ENCODE data around the gene MED10. TPM values are rescaled to one million over a fixed set of nuclear protein-coding genes. Genes with fewer than 3 reads are reported as not detected.
"Not testable (repeated sequence)": the region's sequence is repeated elsewhere in the genome, so short reads cannot be mapped to it uniquely, and the experiment has no call there.

The MED10 gene
- total RNA-seq, 1 donor from 2014 or later, result 32.7 TPM

DNA sequence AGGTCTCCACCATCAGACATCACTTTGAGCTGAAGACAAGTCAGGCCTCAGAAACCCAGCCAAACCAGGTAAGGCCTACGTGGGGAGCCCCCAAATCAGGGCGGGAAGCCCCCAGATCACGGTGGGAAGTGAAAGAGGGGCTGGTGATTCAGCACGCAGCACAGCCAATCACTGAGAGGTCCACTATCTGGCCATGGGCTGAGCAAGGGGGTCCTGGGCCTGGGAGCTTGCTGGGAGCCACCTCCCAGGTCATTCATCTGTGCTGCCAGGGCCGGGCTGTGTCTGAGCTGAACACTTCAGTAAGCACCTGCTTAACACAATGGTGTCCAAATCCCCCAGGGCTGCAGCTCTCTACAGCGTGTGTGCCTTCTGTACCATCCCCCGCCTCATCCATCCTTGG, 15.5 kb downstream of the MED10 start:
- H3K27me3 ChIP-seq, result no peaks in the 10 kb centered on the region
- no peak overlapping the region for H3K27ac ChIP-seq
- DNase-seq (ENCODE audit: extremely low spot score in 2 of 2), result peak; percentile 16 to 64
- no peak for TF ChIP-seq POLR2A (IDR thresholded peaks at IDR 0.05)
- TF ChIP-seq POLR2AphosphoS5 (IDR thresholded peaks at IDR 0.05; ENCODE audit: insufficient read depth in 1 of 2, low read depth in 1 of 2), result no peak
- TF ChIP-seq CTCF (IDR thresholded peaks at IDR 0.05), result no peak
- intact Hi-C loops (cut with DNase I), result no loop called here
- H3K4me1 ChIP-seq, result no peaks in the 10 kb centered on the region
- H3K36me3 ChIP-seq, result peaks cover 0 to 10% of the 10 kb centered on the region in 2 donors
- no peaks in the 10 kb centered on the region for H3K9me3 ChIP-seq
- no peak overlapping the region for H3K4me3 ChIP-seq

- no peak for DNase-seq (ENCODE audit: extremely low spot score in 2 of 2)
- no peaks in the 10 kb centered on the region for H3K9me3 ChIP-seq
- H3K27me3 ChIP-seq, result no peaks in the 10 kb centered on the region
- no peak overlapping the region for H3K4me3 ChIP-seq
- TF ChIP-seq POLR2A (IDR thresholded peaks at IDR 0.05) (no peak), POLR2AphosphoS5 (IDR thresholded peaks at IDR 0.05; ENCODE audit: insufficient read depth in 1 of 2, low read depth in 1 of 2) (no peak)
- no peaks in the 10 kb centered on the region for H3K4me1 ChIP-seq
- peaks cover 0 to 10% of the 10 kb centered on the region in 2 donors for H3K36me3 ChIP-seq
- no peak overlapping the region for H3K27ac ChIP-seq
- intact Hi-C loops (cut with DNase I), result no loop called here
Measured at GRCh38 chr5:6361101-6361500, 17.2 kb downstream of the MED10 start.

DNA sequence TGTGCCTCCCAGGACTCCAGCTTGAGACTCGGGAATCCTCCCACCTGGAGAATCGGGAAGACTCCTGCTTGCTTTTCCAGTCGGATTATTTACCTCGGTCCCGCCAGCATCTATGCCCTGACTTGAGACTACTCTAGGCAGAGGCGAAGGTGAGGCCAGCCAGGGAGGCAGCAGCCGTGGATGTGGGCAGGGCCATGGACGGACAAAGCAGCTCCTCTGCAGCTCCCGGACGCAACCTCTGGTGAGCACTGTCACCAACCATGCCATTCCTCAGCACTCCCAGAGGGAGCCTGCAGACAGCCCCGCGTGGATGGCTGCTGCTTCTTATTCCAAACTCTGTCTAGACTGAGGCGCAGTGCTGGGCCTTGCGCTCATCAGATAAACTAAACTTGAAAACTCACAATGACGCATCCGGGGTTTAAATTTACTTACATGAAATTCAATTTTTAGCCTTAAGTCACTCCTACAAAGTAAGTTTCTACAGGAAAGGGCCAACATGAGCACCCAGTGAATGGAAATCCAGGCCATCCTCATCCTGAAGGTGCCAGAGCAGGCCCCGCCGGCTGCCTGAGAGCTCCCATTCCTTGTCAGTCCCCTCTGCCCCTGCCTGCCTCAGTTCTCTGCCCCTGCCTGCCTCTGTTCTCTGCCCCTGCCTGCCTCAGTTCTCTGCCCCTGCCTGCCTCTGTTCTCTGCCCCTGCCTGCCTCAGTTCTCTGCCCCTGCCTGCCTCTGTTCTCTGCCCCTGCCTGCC, 17.8 kb downstream of the MED10 start:
- Histone ChIP-seq H3K27ac (no peak overlapping the region), H3K36me3 (peaks cover 0 to 10% of the 10 kb centered on the region in 2 donors), H3K4me1 (no peaks in the 10 kb centered on the region), H3K27me3 (no peaks in the 10 kb centered on the region), H3K4me3 (no peak overlapping the region), H3K9me3 (no peaks in the 10 kb centered on the region)
- no peak for DNase-seq (ENCODE audit: extremely low spot score in 2 of 2)
- intact Hi-C loops (cut with DNase I), result no loop called here
- TF ChIP-seq POLR2A (IDR thresholded peaks at IDR 0.05), result no peak
- no peak for TF ChIP-seq CTCF (IDR thresholded peaks at IDR 0.05)
- TF ChIP-seq POLR2AphosphoS5 (IDR thresholded peaks at IDR 0.05; ENCODE audit: insufficient read depth in 1 of 2, low read depth in 1 of 2), result no peak

DNA sequence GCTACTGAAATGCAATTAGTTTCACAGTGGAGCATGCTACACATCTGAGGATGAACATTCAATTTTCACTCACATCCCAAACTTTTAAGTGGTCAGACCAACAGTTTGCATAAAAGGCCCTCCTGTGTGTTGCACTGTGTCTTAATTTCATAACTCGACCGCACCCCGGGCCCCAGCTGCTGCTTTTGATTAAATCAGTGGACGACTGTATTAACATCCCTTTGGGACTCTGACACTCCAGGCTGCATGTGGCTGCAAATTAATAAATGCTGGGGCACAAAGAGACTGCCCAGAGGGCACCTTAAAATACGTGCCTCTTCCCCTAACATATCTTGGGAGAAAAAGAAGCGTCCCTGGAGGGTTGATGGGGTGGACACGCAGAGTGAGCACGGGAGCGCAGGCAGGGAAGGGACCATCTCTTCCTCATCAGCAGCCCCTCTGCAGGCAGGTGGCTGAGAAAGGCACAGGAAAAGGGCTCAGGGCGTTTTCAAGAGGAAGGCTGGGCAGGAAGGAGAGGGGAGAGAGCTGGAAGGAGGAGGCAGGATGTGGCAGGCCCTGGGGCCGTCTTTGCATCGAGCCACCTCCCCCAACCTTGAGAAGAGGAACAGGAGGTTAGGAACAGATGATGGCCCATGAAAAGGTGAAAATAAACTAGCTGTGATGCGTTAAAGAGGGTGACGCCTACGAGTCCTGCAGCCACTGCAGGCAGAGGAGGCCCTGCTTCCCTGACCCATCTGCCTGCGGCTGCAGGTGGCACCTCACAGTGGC, 18.6 kb downstream of the MED10 start:
- DNase-seq (ENCODE audit: extremely low spot score in 2 of 2), result no peak
- H3K27me3 ChIP-seq, result no peaks in the 10 kb centered on the region
- TF ChIP-seq POLR2A (IDR thresholded peaks at IDR 0.05) (no peak), CTCF (IDR thresholded peaks at IDR 0.05) (no peak), POLR2AphosphoS5 (IDR thresholded peaks at IDR 0.05; ENCODE audit: insufficient read depth in 1 of 2, low read depth in 1 of 2) (no peak)
- no peaks in the 10 kb centered on the region for H3K9me3 ChIP-seq
- H3K4me1 ChIP-seq, result no peaks in the 10 kb centered on the region
- H3K27ac ChIP-seq, result no peak overlapping the region
- no peak overlapping the region for H3K4me3 ChIP-seq
- peaks cover 0 to 10% of the 10 kb centered on the region in 2 donors for H3K36me3 ChIP-seq
- intact Hi-C loops (cut with DNase I), result no loop called here

GRCh38 chr5:6358434-6358820, 19.9 kb downstream of the MED10 start:
- TF ChIP-seq POLR2A (IDR thresholded peaks at IDR 0.05), result no peak
- TF ChIP-seq CTCF (IDR thresholded peaks at IDR 0.05), result no peak
- no peak for TF ChIP-seq POLR2AphosphoS5 (IDR thresholded peaks at IDR 0.05; ENCODE audit: insufficient read depth in 1 of 2, low read depth in 1 of 2)
- H3K9me3 ChIP-seq, result no peaks in the 10 kb centered on the region
- H3K27me3 ChIP-seq, result no peaks in the 10 kb centered on the region
- H3K27ac ChIP-seq, result no peak overlapping the region
- intact Hi-C loops (cut with DNase I), result no loop called here
- no peak for DNase-seq (ENCODE audit: extremely low spot score in 2 of 2)
- no peak overlapping the region for H3K4me3 ChIP-seq
- peaks cover 0 to 10% of the 10 kb centered on the region in 2 donors for H3K36me3 ChIP-seq
- H3K4me1 ChIP-seq, result no peaks in the 10 kb centered on the region

DNA sequence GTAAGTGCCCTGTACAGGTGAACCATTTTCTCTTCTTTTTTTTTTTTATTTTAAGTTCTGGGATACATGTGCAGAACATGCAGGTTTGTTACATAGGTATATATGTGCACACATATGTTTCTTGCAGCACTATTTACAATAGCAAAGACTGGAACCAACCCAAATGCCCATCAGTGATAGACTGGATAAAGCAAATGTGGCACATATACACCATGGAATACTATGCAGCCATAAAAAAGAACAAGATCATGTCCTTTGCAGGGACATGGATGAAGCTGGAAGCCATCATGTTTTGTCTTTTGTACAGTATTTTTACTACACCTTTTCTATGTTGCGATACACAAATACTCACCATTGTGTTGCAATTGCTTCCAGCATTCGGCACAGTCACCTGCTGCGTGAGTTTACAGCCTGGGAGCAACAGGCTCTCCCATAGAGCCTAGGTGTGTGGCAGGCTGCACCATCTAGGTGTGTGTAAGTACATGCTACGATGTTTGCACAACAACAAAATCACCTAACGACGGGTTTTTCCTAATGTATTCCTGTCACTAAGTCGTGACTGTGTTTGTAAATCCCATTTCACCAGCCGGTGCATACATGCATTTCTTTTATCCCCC, 20.4 kb downstream of the MED10 start:
- intact Hi-C loops (cut with DNase I); H3K36me3 ChIP-seq; DNase-seq (ENCODE audit: extremely low spot score in 2 of 2): not testable (repeated sequence)

More for the DNA sequence above, 20.4 kb downstream of the MED10 start:
- H3K9me3 ChIP-seq, H3K4me1 ChIP-seq, H3K27ac ChIP-seq, H3K4me3 ChIP-seq, H3K27me3 ChIP-seq: not testable (repeated sequence)
